GM18508 (cell line): ENCODE measurements around the gene ZNF521.
"Not testable (repeated sequence)": the region's sequence is repeated elsewhere in the genome, so short reads cannot be mapped to it uniquely, and the experiment has no call there.

Experiments used
- ATAC-seq: cut with Tn5 transposase; IDR thresholded peaks from one replicate; pipeline ENCODE4 v1.9.1; 2021; ENCODE audit warnings: moderate number of reproducible peaks; ENCODE audit not compliant: insufficient read depth, unreplicated experiment

ZNF521 gene

DNA sequence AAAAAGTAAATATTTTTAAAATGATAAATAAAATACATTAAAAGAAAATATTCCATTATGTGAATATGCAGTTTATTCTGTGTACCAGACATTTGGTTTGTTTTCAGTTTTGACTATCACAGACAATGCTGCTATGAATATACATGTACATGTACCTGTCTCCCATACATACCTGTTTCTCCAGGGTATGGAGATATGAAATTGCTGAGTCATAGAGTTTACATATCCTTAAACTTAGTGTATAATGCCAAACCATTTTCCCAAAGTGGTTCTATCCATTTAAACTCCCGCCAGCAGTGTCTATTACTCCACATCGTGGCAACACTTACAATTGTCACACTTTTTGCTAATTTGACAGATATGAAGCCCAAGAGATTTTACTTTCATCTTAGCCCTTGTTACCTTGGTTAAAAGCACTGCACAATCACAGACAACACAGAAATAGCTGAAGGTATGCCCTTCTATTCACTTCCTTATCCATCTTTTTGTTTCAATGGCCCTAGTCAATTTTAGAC lies 56.3 kb downstream of the ZNF521 start:
- ATAC-seq = no peak

DNA sequence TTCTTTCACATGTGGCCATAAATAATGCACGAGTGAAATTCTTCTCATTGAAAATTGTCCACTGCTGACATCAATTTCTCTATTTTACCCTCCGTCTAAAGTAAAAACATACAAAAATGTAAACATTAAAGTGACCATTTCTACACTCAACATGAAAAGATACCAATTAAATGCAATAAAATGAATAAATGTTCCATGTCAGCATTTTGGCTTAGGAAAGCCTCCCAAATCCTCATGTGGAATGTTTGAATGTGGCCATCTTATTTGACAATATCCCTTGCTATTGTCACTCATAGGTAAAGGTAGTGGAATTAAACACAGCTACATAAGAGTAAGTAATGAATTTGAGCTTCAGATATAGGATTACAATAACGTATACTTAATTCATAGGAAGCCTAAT lies 60.8 kb downstream of the ZNF521 start:
- ATAC-seq = no peak

DNA sequence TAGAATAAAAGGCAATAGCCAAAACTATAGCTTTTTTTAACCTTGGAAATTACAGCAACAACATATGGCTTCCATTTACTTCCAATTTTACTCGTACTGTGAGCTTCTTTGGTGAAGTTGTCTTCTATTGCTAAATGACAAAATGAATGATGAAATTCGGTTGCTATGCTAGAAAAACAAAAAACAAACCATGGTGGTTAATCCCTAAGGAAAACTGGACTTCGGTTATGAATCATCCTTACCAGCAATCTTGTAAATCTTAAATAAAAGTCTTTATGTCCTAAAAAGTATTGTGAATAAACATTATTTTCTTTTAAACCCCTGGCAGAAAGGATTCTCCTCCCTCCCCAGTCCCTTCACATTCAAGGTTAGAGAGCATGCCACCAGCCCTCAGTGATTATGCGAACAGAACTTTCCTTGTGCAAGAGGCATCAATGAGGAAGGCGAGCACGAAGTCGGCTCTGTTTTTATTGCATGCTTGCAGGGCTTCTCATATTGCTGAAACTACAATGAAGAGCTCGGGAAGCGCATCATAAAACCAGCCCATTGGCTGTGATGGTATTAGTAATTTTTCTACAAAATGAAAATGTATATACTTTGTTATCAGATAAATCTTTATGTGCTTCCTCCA lies 62.9 kb downstream of the ZNF521 start:
- no peak for ATAC-seq

DNA sequence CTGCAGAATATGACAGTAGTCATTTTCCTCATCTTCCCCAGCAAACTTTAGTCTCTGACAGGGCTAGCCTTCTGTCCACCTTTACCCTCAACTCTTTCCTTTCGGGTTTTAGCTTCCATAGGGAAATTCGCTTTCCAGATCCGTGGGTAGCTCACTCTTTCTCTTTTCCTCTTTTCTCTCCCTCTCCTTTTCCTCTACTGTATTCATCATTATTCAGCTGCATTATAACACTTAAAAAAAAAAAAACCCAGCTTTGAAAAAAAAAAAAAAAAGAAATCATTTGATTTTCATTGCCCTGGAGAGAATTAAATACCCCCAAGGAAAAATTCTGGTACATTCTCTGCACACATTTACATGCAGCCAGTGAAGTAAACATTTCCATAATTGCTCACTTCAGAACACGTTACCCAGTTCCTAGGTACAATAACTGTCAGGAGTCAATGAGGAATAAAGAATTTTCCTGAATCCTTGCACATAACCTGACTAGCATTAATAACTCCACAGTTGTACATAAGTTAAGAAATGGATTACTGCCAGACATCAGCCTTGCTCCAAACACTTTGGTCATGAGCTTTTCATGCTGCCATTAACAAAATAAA lies 63.5 kb downstream of the ZNF521 start:
- no peak for ATAC-seq

GRCh38 chr18:25287106-25287505 lies 64.9 kb downstream of the ZNF521 start:
- ATAC-seq = no peak

GRCh38 chr18:25284861-25285550 lies 67.0 kb downstream of the ZNF521 start:
- no peak for ATAC-seq

GRCh38 chr18:25284281-25284680 lies 67.7 kb downstream of the ZNF521 start:
- ATAC-seq = no peak

DNA sequence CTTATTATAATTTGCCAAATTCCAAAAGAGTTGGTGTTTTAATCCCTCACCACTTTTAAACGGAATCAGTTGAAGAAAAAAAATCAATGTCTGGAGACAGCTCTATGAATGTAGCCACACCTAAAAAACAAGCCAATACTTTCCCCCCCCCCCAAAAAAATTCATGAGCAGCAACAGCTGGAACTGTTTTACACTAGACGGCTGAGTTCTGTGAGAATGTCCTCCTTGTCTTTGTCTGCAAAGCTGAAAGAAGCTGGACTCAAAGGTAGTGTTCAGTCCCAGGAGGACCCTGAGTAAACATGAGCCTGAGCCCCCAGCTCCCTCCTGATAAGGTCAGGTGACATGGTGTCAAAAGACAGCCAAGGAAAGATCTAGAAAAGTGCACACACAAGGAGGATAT lies 68.2 kb downstream of the ZNF521 start:
- ATAC-seq = no peak

- ATAC-seq = no peak
Observed at GRCh38 chr18:25282896-25283703, 68.9 kb downstream of the ZNF521 start.

DNA sequence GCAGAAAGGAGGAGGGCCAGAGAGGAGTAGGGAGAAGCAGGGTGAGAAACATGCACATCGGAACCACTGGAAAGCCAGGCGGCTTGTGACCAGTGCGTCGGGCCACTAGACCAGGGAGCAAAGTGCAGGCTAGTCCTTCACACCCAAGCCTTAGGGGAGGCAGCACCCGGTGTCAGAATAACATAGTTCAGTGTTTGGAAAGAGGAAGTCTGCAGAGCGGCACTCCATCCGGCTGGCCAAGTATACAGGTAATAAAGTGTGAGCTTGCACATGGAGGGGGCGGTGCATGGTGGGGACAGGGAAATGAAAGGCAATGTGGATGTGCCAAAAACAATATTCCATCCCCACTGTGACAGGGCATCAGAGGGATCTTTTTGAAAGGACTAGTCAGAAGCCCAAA lies 69.7 kb downstream of the ZNF521 start:
- no peak for ATAC-seq

GRCh38 chr18:25281556-25281955 lies 70.4 kb downstream of the ZNF521 start:
- no peak for ATAC-seq

DNA sequence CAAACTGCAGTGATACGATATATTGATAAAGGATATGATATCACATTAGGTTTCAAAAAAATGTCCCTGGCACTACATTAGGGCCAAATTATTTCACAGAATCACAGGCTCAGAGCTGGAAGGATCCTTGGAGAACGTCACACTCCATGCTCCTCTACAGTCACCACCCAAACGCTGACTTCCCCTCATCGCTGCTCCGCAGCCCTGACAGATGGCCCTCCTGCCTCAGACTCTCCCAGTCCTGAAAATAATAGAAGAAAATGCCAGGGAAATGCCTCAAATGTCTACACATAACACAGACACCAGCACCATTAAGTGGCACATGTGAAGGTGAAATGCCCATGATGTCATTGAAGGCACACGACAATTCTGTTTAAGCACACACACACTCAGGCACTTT lies 72.0 kb downstream of the ZNF521 start:
- no peak for ATAC-seq

DNA sequence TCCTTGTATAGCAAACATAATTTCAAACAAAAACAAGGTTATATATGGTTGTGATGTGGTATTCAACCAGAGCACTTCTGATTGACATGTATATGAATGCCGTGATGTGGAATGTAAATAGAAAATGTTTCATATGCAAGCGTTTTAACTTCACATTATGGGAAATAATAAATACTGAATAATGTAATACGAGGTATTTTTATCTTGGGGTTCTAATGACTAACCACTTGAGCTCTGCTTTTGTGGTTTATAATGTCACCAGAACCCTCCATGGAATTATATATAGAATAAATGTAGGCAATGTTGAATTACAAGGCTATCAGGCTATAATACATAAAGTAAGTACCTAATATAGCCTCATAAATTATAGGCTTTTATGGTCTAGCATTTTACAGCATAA lies 72.4 kb downstream of the ZNF521 start:
- ATAC-seq = no peak

DNA sequence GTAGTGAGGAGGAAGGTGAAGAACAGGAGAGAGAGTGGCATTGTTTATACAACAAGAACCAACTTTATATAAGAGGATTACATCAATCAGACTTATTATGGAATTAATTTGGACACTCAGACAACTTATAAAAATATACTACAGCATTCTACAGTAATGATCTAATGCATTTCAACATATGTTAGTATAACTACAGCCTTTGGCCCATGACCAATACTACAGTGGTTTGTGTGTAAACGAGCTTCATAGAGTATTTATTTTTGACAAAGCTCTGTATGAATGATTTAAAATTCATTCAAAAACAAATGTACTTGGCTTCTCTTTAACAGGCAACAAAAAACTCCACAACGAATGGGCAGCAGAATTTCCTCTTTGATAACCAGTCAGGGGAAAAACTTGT lies 72.8 kb downstream of the ZNF521 start:
- ATAC-seq = no peak

DNA sequence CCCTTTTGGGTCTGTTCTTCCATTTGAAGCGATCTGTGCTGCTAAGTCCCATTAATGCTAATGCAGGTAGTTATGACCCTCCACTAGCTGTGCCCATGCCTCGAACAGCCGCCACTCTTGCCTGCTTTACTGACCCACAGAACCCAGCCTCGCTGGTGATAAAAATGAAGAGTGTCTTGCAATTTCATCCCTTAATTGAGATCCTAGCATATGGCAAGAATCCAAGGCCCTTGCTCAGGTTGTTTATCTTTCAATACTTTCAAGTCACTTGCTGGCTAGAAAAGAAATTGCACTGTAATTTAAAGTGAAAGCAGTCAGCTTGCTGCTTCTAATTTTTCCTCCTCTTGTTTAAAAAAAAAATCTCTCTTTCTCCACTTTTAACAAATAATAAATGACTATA lies 73.6 kb downstream of the ZNF521 start:
- ATAC-seq = no peak

DNA sequence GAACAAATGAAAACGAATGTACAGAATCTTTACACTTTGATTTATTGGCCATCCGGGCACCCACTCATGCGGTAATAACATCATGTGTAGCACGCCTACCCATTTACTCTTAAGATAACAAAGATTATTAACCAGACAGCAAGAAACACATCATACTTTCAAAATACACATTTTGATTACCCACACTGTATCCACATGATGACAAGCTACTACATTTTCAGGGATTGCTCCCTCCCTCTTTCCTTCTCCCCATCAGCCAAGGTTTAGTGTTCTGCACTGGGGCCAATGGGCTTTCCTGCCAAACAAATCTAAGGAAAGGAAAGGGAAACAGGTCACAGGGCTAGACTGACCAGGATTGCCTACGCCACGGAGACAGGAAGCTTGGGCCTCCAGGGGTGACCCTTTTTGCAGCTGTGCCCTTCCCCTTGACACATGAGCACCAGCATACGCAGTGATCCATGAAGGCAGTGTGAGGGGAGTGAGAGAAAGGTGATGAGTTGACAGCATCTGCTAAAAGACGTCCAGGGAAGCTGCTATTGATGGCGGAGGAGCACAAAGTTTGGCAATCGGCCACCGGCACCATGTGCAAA lies 76.5 kb downstream of the ZNF521 start:
- no peak for ATAC-seq

- ATAC-seq = no peak
Observed at GRCh38 chr18:25274926-25275325, 77.0 kb downstream of the ZNF521 start.

DNA sequence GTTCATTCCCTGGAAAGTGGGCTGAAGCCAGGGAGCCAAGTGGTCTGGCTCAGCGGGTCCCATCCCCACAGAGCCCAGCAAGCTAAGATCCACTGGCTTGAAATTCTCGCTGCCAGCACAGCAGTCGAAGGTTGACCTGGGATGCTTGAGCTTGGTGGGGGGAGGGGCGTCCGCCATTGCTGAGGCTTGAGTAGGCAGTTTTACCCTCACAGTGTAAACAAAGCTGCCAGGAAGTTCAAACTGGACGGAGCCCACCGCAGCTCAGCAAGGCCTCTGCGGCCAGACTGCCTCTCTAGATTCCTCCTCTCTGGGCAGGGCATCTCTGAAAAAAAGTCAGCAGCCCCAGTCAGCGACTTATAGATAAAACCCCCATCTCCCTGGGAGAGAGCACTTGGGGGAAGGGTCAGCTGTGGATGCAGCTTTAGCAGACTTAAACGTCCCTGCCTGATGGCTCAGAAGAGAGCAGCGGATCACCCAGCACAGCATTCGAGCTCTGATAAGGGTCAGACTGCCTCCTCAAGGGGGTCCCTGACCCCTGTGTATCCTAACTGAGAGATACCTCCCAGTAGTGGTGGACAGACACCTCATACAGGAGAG lies 84.9 kb downstream of the ZNF521 start:
- ATAC-seq = not testable (repeated sequence)

DNA sequence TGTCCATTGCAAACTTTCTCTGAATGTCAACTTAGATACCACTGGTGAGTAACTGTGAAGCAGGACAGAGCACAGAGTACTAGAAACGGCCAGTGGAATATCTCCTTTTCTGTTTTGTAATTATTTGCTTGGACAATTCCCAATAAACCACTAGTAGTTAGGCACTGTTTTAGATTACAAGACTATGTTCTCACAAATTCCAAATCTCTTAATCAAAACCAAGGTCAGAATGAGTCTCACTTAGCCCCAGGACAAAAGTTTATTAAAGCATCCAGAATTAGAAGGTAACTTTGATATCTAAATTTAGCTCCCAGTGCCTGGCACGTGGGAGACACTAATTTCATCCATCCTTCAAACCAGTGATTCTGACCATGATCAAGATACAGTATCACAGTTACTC lies 89.0 kb downstream of the ZNF521 start:
- ATAC-seq = no peak

GRCh38 chr18:25261768-25262167 lies 90.2 kb downstream of the ZNF521 start:
- no peak for ATAC-seq
